GM19328 (cell line): ENCODE data around the gene POFUT1.
"Not testable (repeated sequence)": the region's sequence is repeated elsewhere in the genome, so short reads cannot be mapped to it uniquely, and the experiment has no call there.

Experiments used
- ATAC-seq: cut with Tn5 transposase; IDR thresholded peaks from one replicate; pipeline ENCODE4 v1.9.1; 2021; ENCODE audit warnings: mild to moderate bottlenecking, moderate library complexity; ENCODE audit not compliant: unreplicated experiment

Gene POFUT1

GRCh38 chr20:32232326-32232886 is 24.7 kb downstream of the POFUT1 start:
- no peak for ATAC-seq

- ATAC-seq: no peak
Observed at GRCh38 chr20:32233286-32233685, 25.6 kb downstream of the POFUT1 start.

GRCh38 chr20:32234135-32234808 is 26.6 kb downstream of the POFUT1 start:
- no peak for ATAC-seq

- ATAC-seq: no peak
Observed at GRCh38 chr20:32235331-32236047, 27.8 kb downstream of the POFUT1 start.

GRCh38 chr20:32236048-32236533 is 28.4 kb downstream of the POFUT1 start:
- ATAC-seq: no peak

- no peak for ATAC-seq
Observed at GRCh38 chr20:32236819-32237218, 29.1 kb downstream of the POFUT1 start.

GRCh38 chr20:32237419-32237818 is 29.7 kb downstream of the POFUT1 start:
- no peak for ATAC-seq

GRCh38 chr20:32238483-32239425 is 31.1 kb downstream of the POFUT1 start:
- no peak for ATAC-seq

- no peak for ATAC-seq
Observed at GRCh38 chr20:32240205-32240604, 32.5 kb downstream of the POFUT1 start.

GRCh38 chr20:32241807-32242206 is 34.1 kb downstream of the POFUT1 start:
- ATAC-seq: no peak

- ATAC-seq: no peak
Observed at GRCh38 chr20:32244150-32244823, 36.6 kb downstream of the POFUT1 start.

- no peak for ATAC-seq
Observed at GRCh38 chr20:32244959-32245358, 37.3 kb downstream of the POFUT1 start.

- ATAC-seq: not testable (repeated sequence)
Observed at GRCh38 chr20:32246208-32246607, 38.5 kb downstream of the POFUT1 start.

- no peak for ATAC-seq
Observed at GRCh38 chr20:32248043-32248442, 40.4 kb downstream of the POFUT1 start.

- no peak for ATAC-seq
Observed at GRCh38 chr20:32249030-32249738, 41.5 kb downstream of the POFUT1 start.

- no peak for ATAC-seq
Observed at GRCh38 chr20:32251470-32251869, 43.8 kb downstream of the POFUT1 start.

GRCh38 chr20:32252189-32252588 is 44.5 kb downstream of the POFUT1 start:
- no peak for ATAC-seq

GRCh38 chr20:32260973-32261372 is 53.3 kb downstream of the POFUT1 start:
- not testable (repeated sequence) for ATAC-seq

GRCh38 chr20:32261644-32262043 is 54.0 kb downstream of the POFUT1 start:
- ATAC-seq: no peak
